HEK293 (cell line): ENCODE data around the gene ZNF335.

Experiments
- OSR2 ChIP-seq: fragments of 450-650 bp; formaldehyde crosslinking; IDR thresholded peaks from 2 replicates; pipeline ENCODE4 v1.5.1; 2016; ENCODE audit warnings: missing biosample characterization, missing genetic modification characterization
- PRDM4 ChIP-seq: fragments of 450-650 bp; formaldehyde crosslinking; IDR thresholded peaks from 2 replicates; pipeline ENCODE4 v1.5.1; 2017; ENCODE audit warnings: missing biosample characterization, missing genetic modification characterization
- REPIN1 ChIP-seq: fragments of 450-650 bp; formaldehyde crosslinking; IDR thresholded peaks from 2 replicates; pipeline ENCODE4 v1.5.1; 2017; ENCODE audit warnings: missing biosample characterization, missing genetic modification characterization, low read depth
- SCRT1 ChIP-seq: fragments of 450-650 bp; formaldehyde crosslinking; IDR thresholded peaks from 2 replicates; pipeline ENCODE4 v1.5.1; 2016; ENCODE audit warnings: missing biosample characterization, missing genetic modification characterization, borderline replicate concordance
- ZBTB10 ChIP-seq: fragments of 450-650 bp; formaldehyde crosslinking; IDR thresholded peaks from 2 replicates; pipeline ENCODE4 v1.5.1; 2016; ENCODE audit warnings: missing biosample characterization, missing genetic modification characterization
- ZBTB21 ChIP-seq: fragments of 450-650 bp; formaldehyde crosslinking; IDR thresholded peaks from 2 replicates; pipeline ENCODE4 v1.5.1; 2017; ENCODE audit warnings: missing biosample characterization, missing genetic modification characterization
- ZBTB26 ChIP-seq: fragments of 450-650 bp; formaldehyde crosslinking; optimal IDR thresholded peaks from 2 replicates; pipeline ENCODE3; 2016; ENCODE audit warnings: missing biosample characterization, mild to moderate bottlenecking, missing genetic modification characterization
- ZBTB48 ChIP-seq: fragments of 450-650 bp; formaldehyde crosslinking; IDR thresholded peaks from 2 replicates; pipeline ENCODE4 v1.5.1; 2016; ENCODE audit warnings: missing biosample characterization, missing genetic modification characterization
- ZFHX2 ChIP-seq: fragments of 450-650 bp; formaldehyde crosslinking; conservative IDR thresholded peaks from 2 replicates; pipeline ENCODE4 v1.5.1; 2016; ENCODE audit warnings: missing biosample characterization, missing genetic modification characterization
- ZNF341 ChIP-seq: fragments of 450-650 bp; formaldehyde crosslinking; IDR thresholded peaks from 2 replicates; pipeline ENCODE4; 2016; ENCODE audit warnings: low read depth, missing biosample characterization, missing genetic modification characterization
- ZNF350 ChIP-seq: fragments of 450-650 bp; formaldehyde crosslinking; IDR thresholded peaks from 2 replicates; pipeline ENCODE4 v1.5.0; 2017; ENCODE audit warnings: missing biosample characterization, mild to moderate bottlenecking, missing genetic modification characterization
- ZNF544 ChIP-seq: fragments of 450-650 bp; formaldehyde crosslinking; IDR thresholded peaks from 2 replicates; pipeline ENCODE4 v1.5.0; 2017; ENCODE audit warnings: missing biosample characterization, missing genetic modification characterization
- ZNF621 ChIP-seq: fragments of 450-650 bp; formaldehyde crosslinking; IDR thresholded peaks from 2 replicates; pipeline ENCODE4 v1.5.1; 2017; ENCODE audit warnings: missing biosample characterization, missing genetic modification characterization
- ZNF701 ChIP-seq: fragments of 450-650 bp; formaldehyde crosslinking; IDR thresholded peaks from 2 replicates; pipeline ENCODE4 v1.5.1; 2016; ENCODE audit warnings: missing biosample characterization, missing genetic modification characterization
- ZSCAN5A ChIP-seq: fragments of 450-650 bp; formaldehyde crosslinking; IDR thresholded peaks from 2 replicates; pipeline ENCODE4 v1.5.1; 2016; ENCODE audit warnings: missing biosample characterization, missing genetic modification characterization
- TF ChIP-seq, protein P1 (sequence below): fragments of 450-650 bp; formaldehyde crosslinking; conservative IDR thresholded peaks from 2 replicates; pipeline ENCODE4 v1.5.1; 2016; ENCODE audit warnings: low read depth, missing biosample characterization, missing genetic modification characterization
- TF ChIP-seq, protein P2 (sequence below): fragments of 450-650 bp; formaldehyde crosslinking; IDR thresholded peaks from 2 replicates; pipeline ENCODE4 v1.5.1; 2016; ENCODE audit warnings: missing biosample characterization, missing genetic modification characterization, borderline replicate concordance
- TF ChIP-seq, protein P3 (sequence below): fragments of 450-650 bp; formaldehyde crosslinking; IDR thresholded peaks from 2 replicates; pipeline ENCODE4 v1.5.1; 2016; ENCODE audit warnings: missing biosample characterization, missing genetic modification characterization
- TF ChIP-seq, protein P4 (sequence below): fragments of 450-650 bp; formaldehyde crosslinking; IDR thresholded peaks from 2 replicates; pipeline ENCODE4 v1.5.1; 2016; ENCODE audit warnings: missing biosample characterization, missing genetic modification characterization

The ZNF335 gene

GRCh38 chr20:46013829-46014516 is 42.0 kb upstream of the ZNF335 start (continued):
- TF ChIP-seq, protein P1, sequence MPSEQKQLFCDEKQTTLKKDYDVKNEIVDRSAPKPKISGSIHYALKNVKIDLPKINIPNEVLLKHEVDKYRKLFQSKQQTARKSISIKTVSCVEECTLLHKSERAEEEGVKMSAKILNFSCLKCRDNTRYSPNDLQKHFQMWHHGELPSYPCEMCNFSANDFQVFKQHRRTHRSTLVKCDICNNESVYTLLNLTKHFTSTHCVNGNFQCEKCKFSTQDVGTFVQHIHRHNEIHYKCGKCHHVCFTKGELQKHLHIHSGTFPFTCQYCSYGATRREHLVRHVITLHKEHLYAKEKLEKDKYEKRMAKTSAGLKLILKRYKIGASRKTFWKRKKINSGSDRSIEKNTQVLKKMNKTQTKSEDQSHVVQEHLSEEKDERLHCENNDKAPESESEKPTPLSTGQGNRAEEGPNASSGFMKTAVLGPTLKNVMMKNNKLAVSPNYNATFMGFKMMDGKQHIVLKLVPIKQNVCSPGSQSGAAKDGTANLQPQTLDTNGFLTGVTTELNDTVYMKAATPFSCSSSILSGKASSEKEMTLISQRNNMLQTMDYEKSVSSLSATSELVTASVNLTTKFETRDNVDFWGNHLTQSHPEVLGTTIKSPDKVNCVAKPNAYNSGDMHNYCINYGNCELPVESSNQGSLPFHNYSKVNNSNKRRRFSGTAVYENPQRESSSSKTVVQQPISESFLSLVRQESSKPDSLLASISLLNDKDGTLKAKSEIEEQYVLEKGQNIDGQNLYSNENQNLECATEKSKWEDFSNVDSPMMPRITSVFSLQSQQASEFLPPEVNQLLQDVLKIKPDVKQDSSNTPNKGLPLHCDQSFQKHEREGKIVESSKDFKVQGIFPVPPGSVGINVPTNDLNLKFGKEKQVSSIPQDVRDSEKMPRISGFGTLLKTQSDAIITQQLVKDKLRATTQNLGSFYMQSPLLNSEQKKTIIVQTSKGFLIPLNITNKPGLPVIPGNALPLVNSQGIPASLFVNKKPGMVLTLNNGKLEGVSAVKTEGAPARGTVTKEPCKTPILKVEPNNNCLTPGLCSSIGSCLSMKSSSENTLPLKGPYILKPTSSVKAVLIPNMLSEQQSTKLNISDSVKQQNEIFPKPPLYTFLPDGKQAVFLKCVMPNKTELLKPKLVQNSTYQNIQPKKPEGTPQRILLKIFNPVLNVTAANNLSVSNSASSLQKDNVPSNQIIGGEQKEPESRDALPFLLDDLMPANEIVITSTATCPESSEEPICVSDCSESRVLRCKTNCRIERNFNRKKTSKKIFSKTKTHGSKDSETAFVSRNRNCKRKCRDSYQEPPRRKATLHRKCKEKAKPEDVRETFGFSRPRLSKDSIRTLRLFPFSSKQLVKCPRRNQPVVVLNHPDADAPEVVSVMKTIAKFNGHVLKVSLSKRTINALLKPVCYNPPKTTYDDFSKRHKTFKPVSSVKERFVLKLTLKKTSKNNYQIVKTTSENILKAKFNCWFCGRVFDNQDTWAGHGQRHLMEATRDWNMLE: no peak
- TF ChIP-seq PRDM4 (tag by site-specific recombination): no peak
- TF ChIP-seq ZBTB26 (tag by site-specific recombination): peak; percentile 80
- TF ChIP-seq OSR2 (tag by site-specific recombination): 0 out of 2 replicates have a peak, but pooled peaks have one; percentile 10
- TF ChIP-seq ZBTB21 (tag by site-specific recombination): no peak
- no peak for TF ChIP-seq ZNF621 (tag by site-specific recombination)
- TF ChIP-seq ZNF701: no peak
- peak; percentile 70 for TF ChIP-seq ZBTB48
- TF ChIP-seq, protein P2, sequence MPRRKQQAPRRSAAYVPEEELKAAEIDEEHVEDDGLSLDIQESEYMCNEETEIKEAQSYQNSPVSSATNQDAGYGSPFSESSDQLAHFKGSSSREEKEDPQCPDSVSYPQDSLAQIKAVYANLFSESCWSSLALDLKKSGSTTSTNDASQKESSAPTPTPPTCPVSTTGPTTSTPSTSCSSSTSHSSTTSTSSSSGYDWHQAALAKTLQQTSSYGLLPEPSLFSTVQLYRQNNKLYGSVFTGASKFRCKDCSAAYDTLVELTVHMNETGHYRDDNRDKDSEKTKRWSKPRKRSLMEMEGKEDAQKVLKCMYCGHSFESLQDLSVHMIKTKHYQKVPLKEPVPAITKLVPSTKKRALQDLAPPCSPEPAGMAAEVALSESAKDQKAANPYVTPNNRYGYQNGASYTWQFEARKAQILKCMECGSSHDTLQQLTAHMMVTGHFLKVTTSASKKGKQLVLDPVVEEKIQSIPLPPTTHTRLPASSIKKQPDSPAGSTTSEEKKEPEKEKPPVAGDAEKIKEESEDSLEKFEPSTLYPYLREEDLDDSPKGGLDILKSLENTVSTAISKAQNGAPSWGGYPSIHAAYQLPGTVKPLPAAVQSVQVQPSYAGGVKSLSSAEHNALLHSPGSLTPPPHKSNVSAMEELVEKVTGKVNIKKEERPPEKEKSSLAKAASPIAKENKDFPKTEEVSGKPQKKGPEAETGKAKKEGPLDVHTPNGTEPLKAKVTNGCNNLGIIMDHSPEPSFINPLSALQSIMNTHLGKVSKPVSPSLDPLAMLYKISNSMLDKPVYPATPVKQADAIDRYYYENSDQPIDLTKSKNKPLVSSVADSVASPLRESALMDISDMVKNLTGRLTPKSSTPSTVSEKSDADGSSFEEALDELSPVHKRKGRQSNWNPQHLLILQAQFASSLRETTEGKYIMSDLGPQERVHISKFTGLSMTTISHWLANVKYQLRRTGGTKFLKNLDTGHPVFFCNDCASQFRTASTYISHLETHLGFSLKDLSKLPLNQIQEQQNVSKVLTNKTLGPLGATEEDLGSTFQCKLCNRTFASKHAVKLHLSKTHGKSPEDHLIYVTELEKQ (tag by site-specific recombination): no peak
- TF ChIP-seq ZSCAN5A (tag by site-specific recombination): peak; percentile 34; the same call in 1 of the 2 replicates
- TF ChIP-seq, protein P3, sequence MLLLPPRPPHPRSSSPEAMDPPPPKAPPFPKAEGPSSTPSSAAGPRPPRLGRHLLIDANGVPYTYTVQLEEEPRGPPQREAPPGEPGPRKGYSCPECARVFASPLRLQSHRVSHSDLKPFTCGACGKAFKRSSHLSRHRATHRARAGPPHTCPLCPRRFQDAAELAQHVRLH (tag by site-specific recombination): 0 out of 2 replicates have a peak, but pooled peaks have one; percentile 30
- TF ChIP-seq ZBTB10: no peak; the same call in 1 of the 2 replicates
- no peak for TF ChIP-seq ZNF350
- TF ChIP-seq REPIN1 (tag by site-specific recombination): no peak
- TF ChIP-seq ZFHX2 (tag by site-specific recombination): peak; percentile 87
- no peak for TF ChIP-seq SCRT1
- TF ChIP-seq ZNF544: no peak
- peak; percentile 50 for TF ChIP-seq ZNF341
- TF ChIP-seq, protein P4, sequence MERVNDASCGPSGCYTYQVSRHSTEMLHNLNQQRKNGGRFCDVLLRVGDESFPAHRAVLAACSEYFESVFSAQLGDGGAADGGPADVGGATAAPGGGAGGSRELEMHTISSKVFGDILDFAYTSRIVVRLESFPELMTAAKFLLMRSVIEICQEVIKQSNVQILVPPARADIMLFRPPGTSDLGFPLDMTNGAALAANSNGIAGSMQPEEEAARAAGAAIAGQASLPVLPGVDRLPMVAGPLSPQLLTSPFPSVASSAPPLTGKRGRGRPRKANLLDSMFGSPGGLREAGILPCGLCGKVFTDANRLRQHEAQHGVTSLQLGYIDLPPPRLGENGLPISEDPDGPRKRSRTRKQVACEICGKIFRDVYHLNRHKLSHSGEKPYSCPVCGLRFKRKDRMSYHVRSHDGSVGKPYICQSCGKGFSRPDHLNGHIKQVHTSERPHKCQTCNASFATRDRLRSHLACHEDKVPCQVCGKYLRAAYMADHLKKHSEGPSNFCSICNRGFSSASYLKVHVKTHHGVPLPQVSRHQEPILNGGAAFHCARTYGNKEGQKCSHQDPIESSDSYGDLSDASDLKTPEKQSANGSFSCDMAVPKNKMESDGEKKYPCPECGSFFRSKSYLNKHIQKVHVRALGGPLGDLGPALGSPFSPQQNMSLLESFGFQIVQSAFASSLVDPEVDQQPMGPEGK (tag by site-specific recombination): peak; percentile 89
